Measurements from ENCODE around the gene TSC2.

Gene TSC2

DNA sequence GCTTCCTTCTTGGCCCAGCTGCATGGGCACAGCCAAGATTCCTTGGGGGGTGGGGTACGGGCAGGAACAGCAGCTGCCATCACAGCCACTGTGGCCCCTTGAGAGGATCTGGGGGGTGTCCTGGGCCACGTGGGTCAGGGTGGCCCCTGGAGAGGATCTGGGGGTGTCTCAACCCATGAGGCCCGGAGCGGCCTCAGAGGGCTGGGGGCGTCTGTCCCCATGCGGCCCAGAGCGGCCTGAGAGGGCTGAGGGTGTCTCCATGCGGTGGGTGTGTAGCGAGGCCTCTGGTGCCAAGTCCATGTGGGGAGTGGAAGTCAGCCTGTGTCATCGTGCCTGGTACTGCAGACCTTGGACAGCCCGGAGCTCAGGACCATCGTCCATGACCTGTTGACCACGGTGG is 13.7 kb downstream of the TSC2 start:
- in situ Hi-C loops (cut with MboI; ENCODE audit: low sequenced_read_pairs): no loop called here

DNA sequence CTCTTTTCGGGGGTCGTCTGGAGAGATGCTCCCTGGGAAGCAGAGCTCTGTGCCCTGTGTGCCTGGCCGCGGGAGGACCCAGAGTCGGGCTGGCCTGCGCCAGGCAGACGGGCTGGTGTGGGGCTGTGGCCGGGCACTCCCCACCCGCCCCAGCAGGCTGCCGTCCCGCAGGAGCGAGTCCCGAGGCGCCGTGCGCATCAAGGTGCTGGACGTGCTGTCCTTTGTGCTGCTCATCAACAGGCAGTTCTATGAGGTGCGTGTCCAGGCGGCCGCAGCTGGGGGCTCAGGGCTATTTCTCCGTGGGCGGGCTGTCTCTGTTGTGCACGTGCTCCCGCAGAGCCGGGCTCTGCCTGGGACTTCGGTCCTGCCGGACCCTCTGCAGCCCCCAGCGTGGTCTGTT is 15.0 kb downstream of the TSC2 start:
- in situ Hi-C loops (cut with MboI; ENCODE audit: low sequenced_read_pairs): no loop called here

- in situ Hi-C loops (cut with MboI; ENCODE audit: low sequenced_read_pairs): no loop called here
Observed at GRCh38 chr16:2063861-2064260, 16.1 kb downstream of the TSC2 start.

DNA sequence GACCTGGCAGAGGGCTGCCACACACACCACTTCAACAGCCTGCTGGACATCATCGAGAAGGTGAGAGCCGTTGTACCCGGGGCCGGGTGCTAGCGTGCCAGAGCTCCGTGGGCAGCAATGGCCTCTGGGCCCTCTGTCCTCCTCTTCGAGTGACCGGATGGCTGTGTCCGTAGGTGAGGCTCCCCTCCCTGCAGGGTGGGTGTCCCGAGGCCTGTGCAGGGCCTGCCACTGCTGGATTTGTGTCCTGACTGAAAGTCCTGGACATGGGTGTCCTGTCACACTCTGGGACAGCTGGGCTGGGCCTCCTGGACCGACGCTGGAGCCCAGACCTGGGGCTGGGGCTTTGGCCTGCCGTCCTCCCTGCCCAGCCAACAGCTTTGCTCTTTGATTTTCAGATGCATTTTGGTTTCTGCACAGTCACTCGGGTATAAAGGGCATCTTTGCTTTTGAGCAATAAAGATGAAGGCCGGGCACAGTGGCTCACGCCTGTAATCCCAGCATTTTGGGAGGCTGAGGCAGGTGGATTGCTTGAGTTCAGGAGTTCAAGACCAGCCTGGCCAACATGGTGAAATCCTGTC is 16.7 kb downstream of the TSC2 start:
- in situ Hi-C loops (cut with MboI; ENCODE audit: low sequenced_read_pairs): no loop called here

- in situ Hi-C loops (cut with MboI; ENCODE audit: low sequenced_read_pairs): no loop called here
Observed at GRCh38 chr16:2066139-2066538, 18.4 kb downstream of the TSC2 start.

DNA sequence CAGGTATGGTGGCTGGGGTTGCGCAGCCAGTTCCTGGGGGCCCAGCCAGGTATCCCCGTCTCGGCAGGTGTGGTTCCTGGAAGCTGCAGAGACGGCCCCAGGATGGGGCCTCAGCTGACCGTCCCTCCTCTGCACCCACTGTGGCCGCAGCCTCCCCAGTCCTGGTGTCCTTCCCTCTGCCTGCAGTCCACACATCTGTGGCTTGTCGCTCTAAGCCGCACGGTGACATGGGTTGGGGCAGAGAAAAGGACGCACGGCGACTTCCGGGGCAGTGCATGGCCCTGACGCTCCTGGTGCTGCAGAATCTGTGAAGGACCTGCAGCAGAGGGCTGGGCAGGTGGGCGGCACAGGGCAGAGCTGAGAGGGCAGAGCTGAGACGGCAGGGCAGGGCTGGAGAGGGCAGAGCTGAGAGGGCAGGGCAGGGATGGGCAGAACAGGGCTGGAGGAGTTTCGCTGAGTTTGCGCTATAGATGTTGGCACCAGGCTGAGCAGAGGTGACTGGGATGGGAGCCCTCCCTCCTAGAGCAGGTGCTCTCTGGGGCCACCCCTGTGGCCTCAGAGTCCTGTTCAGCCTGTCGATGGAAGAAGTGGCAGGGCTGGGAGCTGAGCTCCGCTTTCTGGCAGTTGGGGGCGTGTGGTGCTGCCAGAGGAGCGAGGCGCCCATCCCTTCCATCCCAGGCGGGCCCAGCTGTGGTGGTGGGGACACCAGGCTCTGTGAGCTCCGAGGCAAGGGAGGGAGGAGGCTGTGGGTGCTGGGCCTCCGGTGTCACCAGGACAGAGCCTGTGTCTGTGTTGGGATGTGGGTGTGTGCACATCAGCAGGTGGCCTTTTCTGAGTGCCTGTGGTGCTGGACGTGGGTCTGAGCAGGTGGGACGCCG is 23.0 kb downstream of the TSC2 start:
- in situ Hi-C loops (cut with MboI; ENCODE audit: low sequenced_read_pairs): no loop called here

- in situ Hi-C loops (cut with MboI; ENCODE audit: low sequenced_read_pairs): no loop called here
Observed at GRCh38 chr16:2071454-2072202, 23.8 kb downstream of the TSC2 start.

GRCh38 chr16:2072926-2073325 is 25.1 kb downstream of the TSC2 start:
- in situ Hi-C loops (cut with MboI; ENCODE audit: low sequenced_read_pairs): no loop called here

DNA sequence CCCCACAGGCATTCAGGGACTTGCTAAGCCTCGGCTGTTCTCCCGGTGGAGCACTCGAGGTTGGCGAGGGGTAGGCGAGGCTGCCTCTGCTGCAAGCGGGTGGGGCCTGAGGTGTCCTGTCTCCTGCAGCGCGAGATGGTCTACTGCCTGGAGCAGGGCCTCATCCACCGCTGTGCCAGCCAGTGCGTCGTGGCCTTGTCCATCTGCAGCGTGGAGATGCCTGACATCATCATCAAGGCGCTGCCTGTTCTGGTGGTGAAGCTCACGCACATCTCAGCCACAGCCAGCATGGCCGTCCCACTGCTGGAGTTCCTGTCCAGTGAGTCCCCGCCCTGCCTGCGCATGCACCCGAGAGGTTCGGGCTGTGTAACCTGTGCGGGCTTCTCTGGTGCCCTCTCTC is 26.3 kb downstream of the TSC2 start:
- in situ Hi-C loops (cut with MboI; ENCODE audit: low sequenced_read_pairs): no loop called here

DNA sequence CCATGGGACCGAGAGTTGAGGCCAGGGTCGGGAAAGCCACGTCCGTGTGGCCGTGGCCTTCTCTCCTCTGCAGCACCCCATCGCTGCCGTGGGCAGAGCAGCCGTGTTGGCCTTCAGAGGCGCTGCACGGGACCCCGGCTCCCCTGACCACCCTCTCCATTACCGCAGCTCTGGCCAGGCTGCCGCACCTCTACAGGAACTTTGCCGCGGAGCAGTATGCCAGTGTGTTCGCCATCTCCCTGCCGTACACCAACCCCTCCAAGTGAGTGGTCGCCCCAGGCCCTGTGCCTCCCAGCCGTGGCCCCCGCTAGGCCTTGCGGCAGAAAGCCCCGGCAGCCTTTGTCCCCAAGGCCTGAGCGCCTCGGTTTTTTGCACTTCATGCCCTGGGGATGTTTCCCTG is 27.8 kb downstream of the TSC2 start:
- in situ Hi-C loops (cut with MboI; ENCODE audit: low sequenced_read_pairs): no loop called here

GRCh38 chr16:2076072-2076865 is 28.5 kb downstream of the TSC2 start:
- in situ Hi-C loops (cut with MboI; ENCODE audit: low sequenced_read_pairs): no loop called here

- in situ Hi-C loops (cut with MboI; ENCODE audit: low sequenced_read_pairs): no loop called here
Observed at GRCh38 chr16:2077016-2077415, 29.2 kb downstream of the TSC2 start.

DNA sequence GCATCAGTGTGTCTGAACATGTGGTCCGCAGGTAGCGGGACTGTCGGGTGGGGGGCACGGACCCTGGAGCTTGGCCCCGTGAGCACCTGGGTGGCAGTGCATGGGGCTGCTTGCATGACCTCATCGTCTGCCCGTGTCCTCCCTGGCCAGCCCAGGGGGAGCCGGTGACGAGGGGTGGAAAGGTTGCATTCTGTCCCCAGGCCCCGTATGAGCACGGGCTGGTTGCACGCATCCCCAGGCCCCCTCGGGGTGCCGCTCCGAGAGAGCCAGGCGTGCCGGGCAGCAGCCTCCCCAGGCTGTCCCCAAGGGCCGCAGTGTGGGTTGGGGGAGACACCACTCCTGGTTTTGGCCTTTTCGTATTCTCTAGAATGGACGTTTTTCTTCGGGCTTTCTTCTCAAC is 29.9 kb downstream of the TSC2 start:
- in situ Hi-C loops (cut with MboI; ENCODE audit: low sequenced_read_pairs): no loop called here

DNA sequence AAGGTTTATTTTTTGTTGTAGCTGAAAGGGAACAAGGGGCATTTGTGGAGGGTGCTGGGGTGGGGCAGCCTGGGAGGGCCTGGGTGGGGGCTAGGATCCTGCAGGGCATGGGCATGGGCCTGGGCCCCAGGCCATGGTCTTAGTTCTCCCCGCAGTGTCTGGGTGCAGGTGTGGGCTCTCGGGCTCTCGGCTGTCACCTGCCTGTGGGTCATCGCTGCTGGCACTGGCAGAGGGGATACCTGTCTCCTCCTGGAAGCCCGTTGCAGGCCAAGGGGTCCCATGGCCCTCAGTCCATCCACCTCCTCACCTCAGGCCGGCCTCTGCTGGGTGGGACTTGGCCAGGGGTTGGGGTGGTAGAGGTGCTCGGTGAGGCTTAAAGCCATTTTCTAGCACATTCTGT is 30.3 kb downstream of the TSC2 start:
- in situ Hi-C loops (cut with MboI; ENCODE audit: low sequenced_read_pairs): no loop called here

DNA sequence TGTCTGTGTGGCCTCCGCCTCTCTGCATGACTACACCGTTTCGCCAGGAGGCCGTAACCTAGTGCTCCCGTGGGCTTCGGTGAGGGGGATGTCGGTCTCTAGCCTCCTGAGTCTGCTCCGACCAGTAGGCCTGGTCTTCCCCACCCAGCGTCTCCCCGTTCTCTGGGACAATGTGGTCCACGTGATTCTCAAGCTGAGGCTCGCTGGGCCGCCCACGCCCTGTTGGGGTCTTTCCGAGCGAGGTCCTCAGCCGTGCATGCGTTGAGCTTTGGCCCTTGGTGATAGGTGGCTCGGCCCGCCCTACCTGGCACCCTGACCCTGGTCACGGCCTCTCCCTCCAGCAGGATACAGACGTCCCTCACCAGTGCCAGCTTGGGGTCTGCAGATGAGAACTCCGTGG is 30.9 kb downstream of the TSC2 start:
- in situ Hi-C loops (cut with MboI; ENCODE audit: low sequenced_read_pairs): no loop called here

- in situ Hi-C loops (cut with MboI; ENCODE audit: low sequenced_read_pairs): no loop called here
Observed at GRCh38 chr16:2079311-2079800, 31.6 kb downstream of the TSC2 start.

DNA sequence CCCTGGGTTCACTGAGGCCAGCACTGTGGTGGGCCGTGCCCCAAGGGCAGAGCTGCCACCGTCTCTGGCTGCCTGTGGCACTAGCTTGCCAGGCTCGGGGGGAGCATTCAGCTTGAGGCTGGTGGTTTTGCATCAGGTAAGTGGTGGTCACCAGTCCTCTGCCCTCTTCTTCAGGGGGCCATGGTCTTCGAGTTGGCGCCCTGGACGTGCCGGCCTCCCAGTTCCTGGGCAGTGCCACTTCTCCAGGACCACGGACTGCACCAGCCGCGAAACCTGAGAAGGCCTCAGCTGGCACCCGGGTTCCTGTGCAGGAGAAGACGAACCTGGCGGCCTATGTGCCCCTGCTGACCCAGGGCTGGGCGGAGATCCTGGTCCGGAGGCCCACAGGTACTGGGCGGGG is 32.2 kb downstream of the TSC2 start:
- in situ Hi-C loops (cut with MboI; ENCODE audit: low sequenced_read_pairs): no loop called here

- in situ Hi-C loops (cut with MboI; ENCODE audit: low sequenced_read_pairs): no loop called here
Observed at GRCh38 chr16:2081201-2082084, 33.7 kb downstream of the TSC2 start.

- in situ Hi-C loops (cut with MboI; ENCODE audit: low sequenced_read_pairs): no loop called here
Observed at GRCh38 chr16:2082171-2082982, 34.6 kb downstream of the TSC2 start.

Data from HL-60/S4 (cell line).